T-helper 22 cell (primary cell): ENCODE measurements around the gene JAG2.

ENCODE experiments used
- DNase-seq: peaks from one replicate; pipeline ENCODE4 v3.0.0-alpha.2; 2020; ENCODE audit warnings: low read depth

Gene JAG2

DNA sequence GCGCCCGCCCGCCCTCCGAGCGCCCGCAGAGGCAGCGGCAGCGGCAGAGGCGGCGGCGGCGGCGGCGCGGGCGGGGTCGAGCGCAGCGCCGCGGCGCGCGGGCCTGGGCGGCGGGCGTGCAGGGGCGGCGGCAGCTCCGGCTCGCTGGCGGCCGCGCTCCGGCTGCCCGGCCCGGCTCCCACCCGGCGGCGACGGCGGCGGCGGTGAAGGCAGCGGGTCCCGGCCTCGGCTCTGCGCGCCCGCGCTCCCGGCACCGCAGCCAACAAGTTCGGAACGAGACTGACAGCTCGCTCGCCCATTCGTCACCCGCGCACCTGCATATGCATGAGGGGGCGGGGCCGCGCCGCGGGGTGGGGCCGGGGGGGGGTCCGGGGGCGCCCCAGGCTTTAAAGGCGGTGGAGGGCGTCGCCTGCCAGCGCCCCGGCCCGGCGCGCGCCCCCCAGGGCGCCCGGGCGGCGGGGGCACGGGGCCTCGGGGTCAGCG lies at the start of gene JAG2:
Gene JAG2 (minus strand): TSS at position 281 of the 483 bp plus-strand sequence. CDS start 356 bp downstream, outside the sequence.
- peak; percentile 54 for DNase-seq

DNA sequence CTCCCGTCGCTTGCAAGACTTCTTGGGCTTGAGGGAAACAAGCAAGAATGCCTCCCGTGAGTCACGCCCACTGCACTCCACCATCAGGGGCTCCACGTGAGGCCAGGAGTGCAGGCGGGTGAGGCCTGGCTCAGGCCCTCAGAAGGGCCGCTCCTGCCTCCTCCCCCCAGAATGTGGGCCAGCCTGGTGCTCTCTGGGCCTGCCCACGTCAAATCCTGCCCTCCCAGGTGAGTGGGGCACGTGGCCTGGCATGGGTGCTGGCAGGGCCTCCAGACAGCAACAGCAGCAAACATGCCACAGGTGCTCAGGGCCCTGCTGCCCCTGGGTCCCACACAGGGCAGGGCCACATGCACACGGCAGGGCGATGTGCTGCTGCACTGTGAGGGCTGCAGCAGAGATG lies 49.2 kb upstream of the JAG2 start:
- DNase-seq: no peak

DNA sequence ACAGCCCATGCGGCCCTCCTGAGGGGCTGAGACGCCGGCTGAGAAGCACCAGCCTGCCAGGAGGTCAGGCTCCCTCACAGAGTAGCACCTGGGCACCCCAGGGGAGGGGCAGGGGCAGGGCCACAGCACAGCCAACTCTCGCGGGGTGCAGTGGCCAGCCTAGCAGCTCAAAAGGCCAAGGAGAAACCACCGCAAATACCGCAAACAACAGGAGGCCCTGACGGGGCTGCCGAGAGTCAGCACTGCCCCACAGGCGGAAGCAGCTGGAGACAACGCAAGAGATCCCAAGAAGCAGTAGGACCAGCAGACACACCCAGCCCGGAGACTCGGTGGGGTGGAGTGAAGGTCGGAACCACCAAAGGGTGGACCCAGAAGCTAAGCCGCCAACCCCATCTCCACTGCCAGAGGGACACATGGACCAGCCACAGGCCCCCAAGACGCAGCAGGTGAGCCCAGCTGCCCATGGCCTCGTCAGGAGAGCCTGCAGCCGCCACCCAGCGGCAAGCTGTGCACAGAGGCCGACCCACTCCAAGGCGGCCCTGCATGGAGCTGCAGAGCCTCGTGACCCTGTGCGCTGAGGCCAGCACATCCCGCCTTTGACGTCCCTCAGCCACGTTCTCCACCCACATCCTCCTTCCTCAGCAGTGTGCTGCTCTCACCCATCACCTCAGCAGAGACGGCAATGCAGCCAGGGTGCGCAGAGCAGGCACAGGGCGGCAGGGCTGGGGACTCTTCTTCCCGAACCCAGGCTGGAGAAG lies 48.1 kb upstream of the JAG2 start:
- no peak for DNase-seq

DNA sequence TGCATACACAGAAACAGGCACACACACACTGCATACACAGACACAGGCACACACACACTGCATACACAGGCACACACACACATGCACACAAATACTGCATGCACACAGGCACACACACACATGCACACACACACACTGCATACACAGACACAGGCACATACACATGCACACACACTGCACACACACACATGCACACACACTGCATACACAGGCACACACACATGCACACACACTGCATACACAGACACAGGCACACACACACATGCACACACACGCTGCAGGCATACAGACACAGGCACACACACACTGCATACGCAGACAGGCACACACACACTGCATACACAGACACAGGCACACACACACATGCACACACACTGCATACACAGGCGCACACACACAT lies 47.0 kb upstream of the JAG2 start:
- DNase-seq: no peak

DNA sequence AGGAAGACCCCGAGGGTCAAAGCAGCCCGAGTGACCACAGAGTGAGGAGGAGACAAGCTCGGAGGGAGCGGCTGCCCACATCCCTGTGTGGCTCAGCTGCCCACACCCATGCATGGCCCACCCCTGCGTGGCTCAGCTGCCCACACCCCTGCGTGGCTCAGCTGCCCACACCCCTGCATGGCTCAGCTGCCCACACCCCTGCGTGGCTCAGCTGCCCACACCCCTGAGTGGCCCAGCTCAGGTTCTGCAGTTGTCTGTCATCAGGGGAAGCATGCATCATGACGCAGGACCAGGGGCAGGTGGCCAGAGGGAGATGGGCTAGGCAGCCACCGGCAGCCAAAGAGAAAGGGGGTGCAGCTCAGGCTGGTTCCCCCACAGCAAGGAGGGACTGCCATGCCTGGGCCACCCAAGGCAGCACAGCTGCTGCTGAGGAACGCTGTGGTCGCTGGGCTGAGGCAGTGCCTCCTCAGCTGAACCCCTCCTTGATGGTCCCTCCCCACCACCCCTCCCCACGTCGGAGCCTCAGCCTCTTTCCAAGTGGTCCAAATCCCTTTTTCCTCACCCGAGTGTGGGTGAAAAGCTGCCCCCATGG lies 45.8 kb upstream of the JAG2 start:
- DNase-seq: no peak

DNA sequence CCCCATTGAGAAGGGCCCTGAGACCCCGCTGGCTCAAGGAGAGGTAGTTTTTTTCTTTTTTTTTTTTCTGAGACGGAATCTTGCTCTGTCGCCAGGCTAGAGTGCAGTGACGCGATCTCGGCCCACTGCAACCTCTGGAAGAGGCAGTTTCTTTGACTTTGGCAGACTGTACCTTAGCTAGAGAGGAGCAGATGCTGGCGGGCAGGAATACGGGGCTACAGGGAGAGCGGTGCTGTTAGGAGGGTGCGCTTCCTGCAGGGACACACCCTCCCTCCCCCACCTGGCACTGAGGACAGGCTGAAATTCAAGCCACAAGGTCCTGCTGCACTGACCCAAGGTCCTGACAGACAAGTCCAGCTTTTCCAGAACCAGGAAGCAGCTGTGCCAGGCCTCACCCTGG lies 44.8 kb upstream of the JAG2 start:
- DNase-seq: no peak

DNA sequence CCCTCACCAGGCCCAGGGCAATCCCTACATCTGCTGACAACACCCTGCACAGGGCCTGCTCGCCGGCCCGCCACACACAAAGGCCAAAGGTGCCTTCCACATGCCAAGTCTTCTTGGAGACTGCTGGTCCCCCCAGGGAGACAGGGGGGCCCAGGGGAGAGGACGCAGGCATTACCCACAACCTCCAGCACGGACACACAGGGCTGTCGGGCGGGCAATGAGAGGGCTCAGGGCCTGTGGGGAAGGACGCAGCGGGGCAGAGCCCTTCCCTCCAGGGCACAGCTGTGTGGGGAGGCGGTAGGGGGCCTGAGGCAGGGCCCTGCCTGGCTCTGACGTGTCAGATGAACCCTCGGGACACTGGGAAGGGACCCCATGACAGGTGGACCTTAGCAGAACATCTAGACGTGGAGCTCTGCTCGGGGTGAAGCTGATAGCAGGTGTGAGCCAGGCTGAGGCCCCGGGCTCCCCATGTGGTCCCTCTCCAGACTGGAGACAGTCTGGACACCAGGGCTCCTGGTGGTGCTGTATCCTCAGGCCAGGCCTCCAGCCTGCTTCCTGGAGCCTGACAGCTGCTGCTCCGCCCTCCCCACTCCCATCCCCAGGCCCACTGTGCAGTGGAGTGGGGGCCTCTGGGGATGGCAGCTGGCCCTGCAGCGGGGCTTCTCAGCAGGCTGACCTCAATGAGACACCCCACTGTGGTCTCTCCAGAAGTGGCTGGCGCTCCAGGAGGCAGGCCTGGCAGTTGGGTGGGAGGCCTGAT lies 44.1 kb upstream of the JAG2 start:
- no peak for DNase-seq

DNA sequence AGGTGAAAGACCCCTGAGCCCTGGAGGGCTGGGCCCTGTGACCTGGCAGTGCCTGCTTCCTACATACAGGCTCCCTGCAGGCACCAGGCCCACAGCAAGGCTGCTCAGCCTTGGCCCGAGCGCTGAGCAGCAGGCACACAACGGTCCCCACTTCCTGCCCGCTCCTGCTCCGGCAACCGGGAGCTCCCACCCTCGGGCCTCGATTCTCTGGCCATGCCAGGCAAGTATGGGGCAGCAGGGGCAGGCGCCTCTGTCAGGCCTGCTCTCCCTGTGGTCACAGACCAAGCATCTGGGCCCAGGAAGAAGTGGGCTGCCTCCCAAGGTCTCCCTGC lies 43.1 kb upstream of the JAG2 start:
- no peak for DNase-seq

DNA sequence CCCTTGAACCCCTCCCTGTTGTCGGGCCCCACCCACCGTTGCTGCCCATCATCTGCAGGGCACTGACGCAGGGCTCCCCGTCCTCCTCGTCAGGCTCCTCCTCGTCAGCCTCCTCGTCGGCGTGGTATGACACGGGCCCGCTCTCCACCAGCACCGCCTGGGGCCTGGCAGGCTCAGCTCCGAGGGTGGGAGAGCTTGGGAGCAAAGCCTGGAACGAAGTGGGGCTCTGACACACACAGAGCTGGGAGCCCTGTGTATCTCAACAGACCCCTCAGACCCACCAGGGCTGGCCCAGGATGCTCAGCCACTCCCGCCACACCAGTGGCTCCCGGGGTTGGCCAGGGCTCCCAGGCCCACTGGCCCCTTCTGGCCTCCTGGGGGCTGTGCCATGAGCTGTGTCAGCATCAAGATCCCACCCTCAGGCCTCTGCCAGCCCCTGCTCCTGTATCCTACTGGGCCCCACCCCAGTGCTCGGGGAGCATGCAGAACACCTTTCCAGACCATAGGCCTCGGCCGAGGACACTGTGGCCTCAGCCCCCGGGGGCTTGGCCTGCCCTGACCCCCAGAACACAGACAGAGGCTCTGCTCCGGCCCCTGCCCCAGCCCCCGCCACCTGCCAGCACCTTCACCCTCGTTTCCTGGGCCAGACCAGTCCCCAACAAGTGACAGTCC lies 42.6 kb upstream of the JAG2 start:
- DNase-seq: no peak

DNA sequence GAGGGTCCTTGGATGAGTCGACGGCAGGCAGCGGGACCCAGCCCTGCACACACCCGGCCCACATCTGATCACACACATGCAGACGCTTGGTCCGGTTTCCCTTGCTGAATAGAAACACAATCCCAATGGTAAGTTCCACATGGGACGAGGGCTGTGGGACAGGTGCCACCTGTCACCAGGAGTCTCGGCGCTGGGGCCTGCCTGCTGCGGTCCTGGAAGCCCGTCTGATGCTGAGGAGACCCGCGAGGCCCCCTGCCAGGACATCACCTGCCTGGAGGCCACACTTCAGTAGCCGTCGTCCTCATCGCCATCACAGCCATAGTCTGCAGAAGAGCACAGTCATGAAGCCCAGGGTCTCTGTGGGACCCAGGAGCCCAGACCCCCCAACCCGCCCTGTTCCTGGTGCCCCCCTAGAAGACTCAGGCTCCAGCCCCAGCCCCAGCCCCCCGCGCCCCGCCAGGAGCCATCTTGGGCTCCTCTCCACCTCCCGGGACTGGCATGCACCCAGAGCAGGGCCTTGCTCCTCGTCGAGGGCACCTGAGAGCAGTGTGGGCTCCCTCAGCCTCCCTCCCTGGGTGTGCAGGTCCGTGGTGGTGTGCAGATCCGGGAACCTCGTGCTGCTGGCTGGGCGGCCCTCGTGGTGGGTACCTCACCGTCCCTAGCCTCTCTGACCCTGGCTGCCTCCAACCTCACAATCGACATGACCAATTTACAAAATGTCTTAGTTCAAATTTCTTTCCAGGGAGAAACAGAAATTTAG lies 41.9 kb upstream of the JAG2 start:
- no peak for DNase-seq

DNA sequence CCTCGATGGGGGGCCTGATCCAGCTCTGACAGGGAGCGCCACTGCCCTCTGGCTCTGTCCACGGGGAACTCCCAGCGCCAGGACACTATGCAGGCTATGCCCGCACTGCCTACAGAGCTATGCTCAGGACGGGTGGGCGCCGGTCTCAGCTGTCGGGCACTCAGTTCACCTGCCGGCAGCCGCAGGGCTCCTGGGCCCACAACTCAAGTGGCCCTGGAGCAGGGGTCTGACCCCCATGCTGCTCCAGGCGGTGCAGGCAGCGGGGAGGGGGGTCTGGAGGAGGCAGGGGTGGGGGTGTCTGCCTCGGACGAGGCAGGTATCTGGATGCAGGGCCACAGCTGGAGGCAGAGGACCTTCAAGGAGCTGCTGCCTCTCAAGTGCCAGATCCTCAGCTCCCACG lies 41.1 kb upstream of the JAG2 start:
- DNase-seq: no peak

DNA sequence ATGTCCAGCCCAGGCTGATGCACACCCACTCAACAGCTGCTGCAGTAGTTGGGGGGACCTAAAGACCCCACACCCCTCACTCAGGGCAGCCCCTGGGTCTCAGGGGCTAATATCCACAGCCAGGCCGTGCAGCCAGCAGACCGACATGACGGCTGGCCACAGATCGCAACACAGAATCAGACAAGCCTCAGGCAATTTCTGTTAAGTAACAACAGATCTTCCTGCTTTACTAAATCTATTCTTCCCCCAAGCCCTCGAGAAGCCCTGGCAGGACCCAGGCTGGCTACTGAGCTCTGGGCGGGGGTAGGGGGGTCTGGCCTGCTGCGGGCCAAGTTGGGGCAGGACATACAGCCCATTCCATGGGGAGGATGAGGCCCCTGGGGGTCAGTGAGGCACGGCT lies 40.5 kb upstream of the JAG2 start:
- no peak for DNase-seq

DNA sequence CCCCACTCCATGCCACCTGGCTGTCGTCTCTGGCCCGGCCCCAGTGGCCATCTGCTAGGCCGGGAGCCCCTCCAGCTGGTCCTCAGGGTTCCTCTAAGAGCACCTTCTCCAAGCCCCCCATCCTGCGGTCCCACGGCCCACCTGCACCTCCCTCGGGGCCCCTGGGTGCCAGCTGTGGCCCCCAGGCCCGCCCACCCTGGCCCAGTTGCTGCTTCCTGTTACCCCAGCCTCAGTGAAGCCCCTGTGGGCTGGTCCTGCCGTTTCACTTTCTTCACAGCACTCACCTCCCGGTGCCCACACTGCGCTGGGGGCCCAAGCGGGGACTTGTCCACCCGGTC lies 40.1 kb upstream of the JAG2 start:
- DNase-seq: no peak

DNA sequence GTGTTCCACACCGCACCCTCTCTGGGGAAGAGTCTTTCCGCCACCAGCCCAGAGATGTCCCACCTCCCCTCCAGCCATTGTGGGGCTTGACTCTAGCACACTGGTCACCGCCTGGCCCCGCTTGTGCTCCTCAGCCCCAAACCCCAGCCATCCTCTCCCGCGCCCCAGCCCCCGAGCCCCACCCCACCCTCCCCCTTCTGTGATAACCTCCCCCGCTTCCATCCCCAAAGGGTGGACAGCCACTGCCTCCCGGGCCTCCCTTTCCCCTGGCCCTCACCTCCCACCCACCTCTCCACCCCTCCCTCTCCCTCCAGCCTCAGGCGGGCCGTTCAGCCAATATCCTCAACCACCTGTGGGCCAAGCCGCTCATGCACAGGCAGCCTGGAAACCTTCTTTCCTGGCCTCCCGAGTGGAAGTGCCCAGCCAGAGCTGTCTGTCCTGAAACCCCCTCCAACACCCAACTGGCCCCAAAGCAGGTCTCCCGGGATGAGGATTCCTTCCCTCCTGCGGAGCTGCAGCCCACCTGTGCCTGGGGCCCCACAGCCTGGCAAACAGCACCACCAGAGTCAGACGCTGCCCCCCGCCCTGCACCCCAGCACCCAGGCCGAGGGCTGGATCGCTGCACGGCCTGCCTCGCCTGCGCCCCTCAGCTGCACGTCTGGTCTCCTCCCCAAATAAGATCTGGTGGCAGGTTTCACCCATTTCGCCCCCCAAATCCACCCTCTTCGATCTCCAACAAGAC lies 39.6 kb upstream of the JAG2 start:
- DNase-seq: no peak

DNA sequence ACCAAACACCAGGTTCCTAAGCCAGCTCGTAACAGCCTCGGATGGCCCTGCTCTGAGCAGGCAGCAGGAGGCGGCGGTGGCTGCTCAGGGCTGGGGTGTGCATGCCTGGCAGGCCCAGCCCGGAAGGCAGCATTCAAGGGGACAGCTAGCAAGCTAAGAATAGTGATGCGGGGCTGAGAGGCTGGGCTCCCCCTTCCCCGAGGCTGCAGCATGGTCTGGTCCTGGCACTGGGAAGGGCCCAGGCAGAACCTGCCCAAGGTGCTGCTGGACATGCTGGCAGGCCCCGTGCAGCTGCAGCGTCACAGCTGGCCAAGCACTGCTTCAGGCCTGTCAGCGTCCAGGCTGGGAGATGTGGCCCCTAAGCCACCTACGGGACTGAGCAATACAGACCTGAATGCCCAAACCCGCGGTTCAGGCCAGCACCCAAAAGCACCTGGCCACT lies 38.9 kb upstream of the JAG2 start:
- no peak for DNase-seq

DNA sequence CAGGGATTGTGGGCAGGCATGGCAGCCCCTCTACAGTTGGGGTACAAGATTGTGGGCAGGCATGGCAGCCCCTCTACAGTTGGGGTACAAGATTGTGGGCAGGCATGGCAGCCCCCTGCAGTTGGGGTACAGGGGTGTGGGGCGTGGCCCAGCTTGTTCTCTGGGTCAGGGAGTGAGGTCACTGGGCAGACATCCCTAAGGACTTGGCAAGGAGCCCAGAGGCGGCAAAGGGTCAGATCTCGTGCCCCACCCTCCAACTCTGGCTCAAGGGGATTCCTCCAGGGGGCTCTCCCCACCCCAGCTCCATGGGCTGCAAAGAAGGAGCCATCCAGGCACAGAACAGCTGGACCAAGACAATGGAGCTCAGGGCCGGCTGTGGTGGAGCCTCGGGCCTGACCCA lies 38.3 kb upstream of the JAG2 start:
- DNase-seq: no peak

DNA sequence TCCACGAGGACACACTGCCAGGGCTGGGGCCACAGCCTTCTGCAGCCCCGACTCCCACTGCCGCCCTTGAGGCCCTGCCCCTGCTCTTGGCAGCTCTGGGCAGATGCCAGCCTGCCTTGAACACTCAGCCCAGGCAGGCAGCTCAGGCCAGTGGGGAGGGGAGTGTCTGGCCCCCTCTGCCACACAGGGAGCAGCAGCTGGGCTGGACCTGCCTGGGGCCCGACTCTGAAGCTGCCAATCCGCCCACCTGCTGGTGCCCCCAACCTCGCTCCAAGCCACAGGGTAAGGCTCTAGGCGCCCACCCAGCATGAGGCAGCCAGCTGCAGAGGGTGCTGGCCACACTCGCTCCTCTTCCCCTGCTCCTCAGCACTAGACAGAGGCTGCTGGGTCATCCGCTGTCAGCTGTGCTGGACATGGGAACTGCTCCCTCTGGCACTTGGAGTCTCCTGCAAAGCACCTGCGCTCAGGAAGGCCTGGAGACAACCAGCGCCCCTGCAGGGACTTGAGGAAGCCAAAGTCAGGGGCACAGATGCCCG lies 37.2 kb upstream of the JAG2 start:
- DNase-seq: no peak

DNA sequence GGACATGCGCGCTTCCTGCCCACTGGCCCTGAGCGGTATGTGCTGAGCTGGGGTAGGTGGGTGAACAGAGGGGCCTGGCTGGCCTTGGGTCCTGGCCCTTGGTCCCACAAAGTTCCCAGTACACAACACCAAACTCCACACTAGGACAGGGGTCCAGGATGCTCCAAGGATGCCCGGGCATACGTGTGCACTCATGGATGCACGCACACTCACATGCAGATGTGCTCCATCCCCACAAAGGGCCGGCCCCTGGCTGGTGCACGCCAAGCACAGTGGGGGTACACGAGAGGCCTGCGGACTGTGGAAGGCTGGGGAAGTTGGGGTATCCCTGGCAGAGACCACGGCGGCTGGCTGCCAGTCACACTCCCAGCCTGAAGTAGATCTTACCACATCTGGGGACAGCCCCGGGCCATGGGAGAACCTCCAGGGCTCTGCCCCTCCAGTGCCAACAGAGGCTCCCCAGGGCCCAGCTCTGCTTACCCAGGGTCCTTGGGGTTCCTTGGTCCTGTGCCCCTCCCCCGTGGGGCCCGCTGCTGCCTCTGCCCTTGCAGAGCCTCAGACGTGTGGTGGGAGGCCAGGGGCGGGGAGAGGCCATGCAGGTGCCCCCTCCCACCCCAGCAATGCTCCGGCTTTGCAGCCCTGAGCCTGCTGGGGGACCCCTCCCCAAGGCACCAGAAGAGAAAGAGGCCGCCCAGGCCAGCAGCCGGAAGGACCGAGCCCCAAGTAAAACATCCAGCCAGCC lies 36.5 kb upstream of the JAG2 start:
- no peak for DNase-seq

DNA sequence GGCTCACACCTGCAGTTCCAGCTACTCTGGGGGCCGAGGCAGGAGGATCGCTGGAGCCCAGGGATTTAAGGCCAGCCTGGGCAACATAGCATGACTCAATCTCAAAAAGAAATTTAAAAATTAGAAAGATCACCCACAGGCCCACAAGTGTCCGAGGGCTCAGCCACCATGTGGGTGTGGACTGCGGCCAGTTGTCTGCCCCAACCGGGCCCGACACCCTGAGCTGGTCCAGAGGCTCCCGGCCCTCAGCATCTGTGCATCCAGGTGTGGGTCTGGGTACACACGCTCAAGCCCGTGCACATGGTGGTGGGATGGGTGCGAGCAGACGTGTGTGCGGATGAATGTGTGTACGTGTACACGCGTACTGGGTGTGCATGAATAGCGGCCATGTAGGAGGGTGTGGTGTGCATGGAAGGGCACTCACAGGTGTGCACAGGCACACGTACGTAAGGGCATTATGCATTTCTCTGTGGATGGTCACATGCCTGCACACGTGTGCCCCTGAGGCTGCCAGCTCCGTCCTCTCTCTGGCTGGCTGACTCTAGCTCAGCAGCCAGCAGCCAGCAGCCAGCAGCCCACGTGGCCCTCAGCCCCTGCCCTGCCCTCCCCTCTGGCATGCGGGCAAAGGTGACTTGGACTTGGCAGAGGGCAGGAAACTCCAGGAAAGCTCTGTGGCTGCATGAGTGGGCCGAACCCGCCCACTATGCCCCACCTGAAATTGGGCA lies 35.8 kb upstream of the JAG2 start:
- DNase-seq: no peak

DNA sequence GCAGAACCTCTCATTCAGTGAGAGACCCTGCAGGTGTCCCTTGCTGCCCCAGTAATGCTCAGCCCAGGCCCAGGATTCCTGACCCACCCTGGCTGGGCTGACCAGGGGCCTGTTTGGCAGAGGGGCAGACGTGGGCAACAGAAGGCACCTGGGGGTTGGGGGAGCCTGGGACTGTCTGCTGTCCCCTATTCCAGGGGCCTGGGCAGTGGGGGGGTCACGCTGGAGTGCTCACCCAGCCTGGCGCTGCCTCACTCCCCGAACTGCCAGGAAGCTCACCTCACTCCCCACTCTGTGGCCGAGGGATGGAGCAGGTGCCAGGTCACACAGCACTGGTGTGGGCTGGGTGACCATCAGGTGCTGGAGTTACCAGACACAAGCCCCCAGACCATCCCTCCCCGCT lies 35.1 kb upstream of the JAG2 start:
- no peak for DNase-seq
